Measurements from ENCODE around the gene ANKRD44. TPM values are rescaled to one million over a fixed set of nuclear protein-coding genes. Genes with fewer than 3 reads are reported as not detected.

The ANKRD44 gene
- total and polyA plus RNA-seq, 8 donors: 23.2 to 52.6 (median 29.8) TPM

DNA sequence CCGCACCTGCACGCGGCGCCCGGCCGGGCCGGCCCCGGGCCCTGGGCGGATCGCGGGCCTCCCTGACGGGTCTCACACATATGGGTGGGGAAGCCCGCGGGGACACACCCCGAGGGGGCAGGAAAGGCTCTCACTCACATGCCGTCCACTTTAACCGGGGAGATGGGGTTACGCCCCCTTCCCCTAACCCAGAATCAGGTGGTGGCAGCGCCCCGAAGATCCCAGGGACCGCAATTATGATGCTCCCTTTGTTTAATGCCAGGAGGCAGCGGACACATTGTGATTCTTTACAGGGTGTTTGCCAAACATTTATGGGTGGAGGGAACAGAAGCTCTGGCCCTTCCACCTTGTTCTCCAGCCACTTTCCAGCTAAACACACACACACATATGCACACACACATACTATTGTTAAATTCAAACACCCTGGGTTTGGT, 424 bp upstream of the ANKRD44 start:
- peak in 1 of 4 donors; percentile 28 for DNase-seq

DNA sequence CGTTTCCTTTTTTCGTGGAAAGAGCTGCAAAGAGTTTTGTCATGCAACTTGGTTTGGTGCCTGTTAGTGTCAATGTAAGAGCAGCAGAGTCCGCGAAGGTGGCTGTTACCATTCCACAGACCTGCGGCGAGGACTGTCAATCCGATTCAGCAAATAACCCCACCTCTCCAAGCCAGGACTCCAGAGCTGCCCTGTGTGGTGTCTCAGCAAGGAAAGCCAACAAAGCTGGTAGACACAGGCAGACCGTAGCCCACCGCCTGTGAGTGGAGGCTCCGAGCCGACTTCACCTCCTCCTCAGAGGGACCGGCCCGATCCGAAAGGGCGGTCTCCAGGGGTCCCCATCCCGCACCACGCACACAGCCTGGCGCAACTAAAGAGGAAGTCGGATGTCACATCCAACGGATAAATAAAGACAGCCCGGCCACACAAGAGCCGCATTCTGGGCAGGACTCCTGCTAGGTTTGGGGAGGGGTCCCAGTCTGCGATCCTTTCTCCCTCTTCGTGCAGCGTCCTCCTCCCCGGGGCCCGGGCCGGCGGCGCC, 819 bp downstream of the ANKRD44 start:
- DNase-seq (peak in 3 of 4 donors; percentile 32 to 84 (median 52)), ATAC-seq (peak; percentile 4)
- Histone ChIP-seq H3K27ac (peak overlapping the region; percentile 77 to 96), H3K9me3 (no peaks in the 10 kb centered on the region), H3K4me1 (peaks cover 11 to 61% of the 10 kb centered on the region in 2 donors), H3K4me3 (peak overlapping the region; percentile 47 to 75), H3K27me3 (no peaks in the 10 kb centered on the region), H3K36me3 (no peaks in the 10 kb centered on the region)
- intact Hi-C loops (cut with DNase I): loop anchor here in 1 of 2 donors (10.0 kb wide), 1 partner anchor 115 kb away; no protein-coding TSS in a partner anchor
- TF ChIP-seq, protein P1, sequence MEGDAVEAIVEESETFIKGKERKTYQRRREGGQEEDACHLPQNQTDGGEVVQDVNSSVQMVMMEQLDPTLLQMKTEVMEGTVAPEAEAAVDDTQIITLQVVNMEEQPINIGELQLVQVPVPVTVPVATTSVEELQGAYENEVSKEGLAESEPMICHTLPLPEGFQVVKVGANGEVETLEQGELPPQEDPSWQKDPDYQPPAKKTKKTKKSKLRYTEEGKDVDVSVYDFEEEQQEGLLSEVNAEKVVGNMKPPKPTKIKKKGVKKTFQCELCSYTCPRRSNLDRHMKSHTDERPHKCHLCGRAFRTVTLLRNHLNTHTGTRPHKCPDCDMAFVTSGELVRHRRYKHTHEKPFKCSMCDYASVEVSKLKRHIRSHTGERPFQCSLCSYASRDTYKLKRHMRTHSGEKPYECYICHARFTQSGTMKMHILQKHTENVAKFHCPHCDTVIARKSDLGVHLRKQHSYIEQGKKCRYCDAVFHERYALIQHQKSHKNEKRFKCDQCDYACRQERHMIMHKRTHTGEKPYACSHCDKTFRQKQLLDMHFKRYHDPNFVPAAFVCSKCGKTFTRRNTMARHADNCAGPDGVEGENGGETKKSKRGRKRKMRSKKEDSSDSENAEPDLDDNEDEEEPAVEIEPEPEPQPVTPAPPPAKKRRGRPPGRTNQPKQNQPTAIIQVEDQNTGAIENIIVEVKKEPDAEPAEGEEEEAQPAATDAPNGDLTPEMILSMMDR (IDR thresholded peaks at IDR 0.05): no peak

More for the DNA sequence above, 424 bp upstream of the ANKRD44 start:
- Histone ChIP-seq H3K36me3 (no peaks in the 10 kb centered on the region), H3K4me1 (peaks cover 11 to 48% of the 10 kb centered on the region in 2 donors), H3K9me3 (no peaks in the 10 kb centered on the region), H3K27ac (peak overlapping the region; percentile 57 to 96), H3K27me3 (no peaks in the 10 kb centered on the region), H3K4me3 (peak overlapping the region; percentile 44 to 75)
- no peak for ATAC-seq
- intact Hi-C loops (cut with DNase I): no loop called here
- TF ChIP-seq, protein P1 (IDR thresholded peaks at IDR 0.05): no peak

DNA sequence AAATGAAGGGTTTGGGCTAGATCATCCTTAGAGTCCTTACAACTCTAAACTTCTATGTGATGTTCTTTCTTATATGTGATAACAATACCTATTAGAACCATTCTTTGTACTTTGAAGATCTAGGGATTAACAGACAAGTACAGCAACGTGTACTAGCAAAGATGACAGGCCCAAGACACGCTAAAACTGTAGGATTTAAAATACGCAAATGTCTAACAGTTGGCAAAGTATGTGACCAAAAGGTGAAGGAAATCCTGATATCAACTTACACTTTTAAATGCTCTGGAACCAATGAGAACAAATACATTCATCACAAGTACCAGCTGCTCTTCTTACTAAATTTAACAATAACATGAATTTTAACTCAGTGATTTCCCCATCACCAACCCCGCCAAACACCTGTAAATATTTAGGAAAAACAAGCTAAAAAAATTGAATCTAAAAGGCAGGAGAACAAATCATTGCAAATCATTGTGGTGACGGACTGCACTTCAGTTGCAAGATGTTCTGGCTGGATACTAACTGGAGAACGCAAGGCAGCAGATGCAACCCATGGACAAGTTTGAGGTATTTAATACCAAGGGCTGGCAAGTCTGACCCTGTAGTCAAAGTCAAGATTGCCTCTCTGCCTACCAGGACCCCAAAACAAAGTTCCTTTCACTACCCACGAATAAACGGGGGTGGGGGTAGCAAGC, 1.4 kb downstream of the ANKRD44 start:
- Histone ChIP-seq H3K9me3 (no peaks in the 10 kb centered on the region), H3K27ac (peak overlapping the region; percentile 77 to 96), H3K27me3 (no peaks in the 10 kb centered on the region), H3K4me3 (peak overlapping the region; percentile 47 to 75), H3K36me3 (no peaks in the 10 kb centered on the region), H3K4me1 (peaks cover 11 to 67% of the 10 kb centered on the region in 2 donors)
- TF ChIP-seq, protein P1 (IDR thresholded peaks at IDR 0.05): no peak
- ATAC-seq (no peak), DNase-seq (no peak)
- intact Hi-C loops (cut with DNase I): loop anchor here in 1 of 2 donors (10.0 kb wide), 1 partner anchor 114 kb away; no protein-coding TSS in a partner anchor

DNA sequence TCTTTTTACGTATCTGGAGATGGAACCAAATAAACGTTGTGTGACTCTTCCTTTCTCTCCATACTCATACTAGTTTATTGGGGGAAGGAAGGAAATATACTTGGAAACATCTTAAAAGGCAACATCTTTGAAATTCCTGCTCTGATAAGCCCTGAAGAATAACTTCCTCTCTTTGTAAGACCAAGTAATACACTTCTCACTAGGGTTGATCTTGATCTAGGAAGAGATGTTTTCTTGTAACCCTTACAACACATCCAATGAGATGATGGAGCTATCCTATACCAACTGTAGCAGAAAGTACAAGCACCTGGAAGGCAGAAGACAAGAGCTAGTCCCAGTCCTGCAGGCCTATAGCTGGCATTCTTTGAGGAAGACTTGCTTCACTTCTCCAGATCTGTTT, 2.0 kb downstream of the ANKRD44 start:
- TF ChIP-seq, protein P1 (IDR thresholded peaks at IDR 0.05): no peak
- H3K4me3 ChIP-seq: peak overlapping the region in 1 of 2 donors; percentile 75
- H3K9me3 ChIP-seq: no peaks in the 10 kb centered on the region
- H3K4me1 ChIP-seq: peaks cover 11 to 73% of the 10 kb centered on the region in 2 donors
- DNase-seq: no peak
- no peak for ATAC-seq
- no peaks in the 10 kb centered on the region for H3K36me3 ChIP-seq
- peak overlapping the region; percentile 70 to 96 for H3K27ac ChIP-seq
- intact Hi-C loops (cut with DNase I): loop anchor here in 1 of 2 donors (10.0 kb wide), 1 partner anchor 114 kb away; no protein-coding TSS in a partner anchor
- no peaks in the 10 kb centered on the region for H3K27me3 ChIP-seq

DNA sequence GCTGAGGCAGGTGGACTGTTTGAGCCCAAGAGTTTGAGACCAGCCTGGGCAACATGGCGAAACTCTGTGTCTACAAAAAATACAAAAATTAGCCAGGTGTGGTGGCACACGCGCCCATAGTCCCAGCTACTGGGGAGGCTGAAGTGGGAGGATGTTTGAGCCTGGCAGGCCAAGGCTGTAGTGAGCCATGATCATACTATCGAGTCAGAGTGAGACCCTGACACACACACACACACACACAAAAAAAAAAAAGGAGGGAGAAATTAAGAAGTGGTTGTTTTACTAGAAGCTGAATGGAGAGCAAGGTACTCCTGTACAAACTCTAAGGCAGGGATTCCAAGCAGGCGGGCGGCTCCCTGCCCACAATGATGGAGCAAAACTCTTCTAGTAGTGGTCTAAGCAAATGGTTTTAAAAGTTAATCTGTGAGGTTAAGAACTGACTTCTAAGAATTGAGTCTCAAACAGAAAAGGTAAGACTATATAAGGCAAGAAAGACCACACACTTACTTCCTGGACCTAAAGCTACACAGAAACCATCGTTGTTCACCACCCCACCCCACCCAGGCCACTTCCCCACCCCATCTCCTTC, 2.6 kb downstream of the ANKRD44 start:
- ATAC-seq: no peak
- Histone ChIP-seq H3K4me3 (peak overlapping the region in 1 of 2 donors; percentile 75), H3K36me3 (no peaks in the 10 kb centered on the region), H3K27ac (peak overlapping the region; percentile 70 to 96), H3K4me1 (peaks cover 11 to 74% of the 10 kb centered on the region in 2 donors), H3K27me3 (no peaks in the 10 kb centered on the region), H3K9me3 (no peaks in the 10 kb centered on the region)
- intact Hi-C loops (cut with DNase I): loop anchor here in 1 of 2 donors (10.0 kb wide), 1 partner anchor 113 kb away; no protein-coding TSS in a partner anchor
- DNase-seq: peak in 1 of 4 donors; percentile 79
- TF ChIP-seq, protein P1 (IDR thresholded peaks at IDR 0.05): no peak

All from left lung (tissue), 10 donors.